ENCODE data around the gene PCCA.

- TF ChIP-seq YY1 (IDR thresholded peaks at IDR 0.05; ENCODE audit: insufficient read depth, insufficient read length), result no peak
- TF ChIP-seq ZNF274 (IDR thresholded peaks at IDR 0.05; ENCODE audit: low read depth, low read length), result no peak
These were observed 40.7 kb downstream of the PCCA start for GRCh38 chr13:100129605-100130004.
